Epithelial cell of esophagus (primary cell): ENCODE data around the gene ERG.
A peak's percentile ranks its signal among the peaks of the same experiment; 100 is the strongest.

ENCODE experiments used
- DNase-seq: peaks from one replicate; pipeline ENCODE4 v3.0.0; 2010; ENCODE audit warnings: low read depth
- H3K4me3 ChIP-seq: 2 replicates; pipeline ENCODE4 v1.5.1; 2011; ENCODE audit warnings: mild to moderate bottlenecking, low read length, control low read depth
- CTCF ChIP-seq: IDR thresholded peaks from 2 replicates; pipeline ENCODE4 v1.5.1; 2011; ENCODE audit warnings: low read depth, mild to moderate bottlenecking, low read length, control low read depth, inconsistent platforms; ENCODE audit not compliant: insufficient read depth; ENCODE audit errors: missing control alignments

Gene ERG

GRCh38 chr21:38498057-38498833, at the start of gene ERG:
ERG (minus strand) TSS chr21:38498477; CDS start chr21:38498380, 97 bp downstream.
- no peak for TF ChIP-seq CTCF
- H3K4me3 ChIP-seq, result no peak within 1 kb of the TSS
- DNase-seq, result no peak

GRCh38 chr21:38544661-38545060, 46.4 kb upstream of the ERG start:
- no peak for TF ChIP-seq CTCF
- H3K4me3 ChIP-seq, result no peak overlapping the region
- DNase-seq, result peak; percentile 76

- H3K4me3 ChIP-seq, result no peak overlapping the region
- no peak for DNase-seq
- no peak for TF ChIP-seq CTCF
Measured at GRCh38 chr21:38542263-38542662, 44.0 kb upstream of the ERG start.

GRCh38 chr21:38538353-38538752, 40.1 kb upstream of the ERG start:
- no peak for TF ChIP-seq CTCF
- no peak overlapping the region for H3K4me3 ChIP-seq
- DNase-seq, result peak; percentile 36

GRCh38 chr21:38534591-38534990, 36.3 kb upstream of the ERG start:
- no peak for TF ChIP-seq CTCF
- no peak overlapping the region for H3K4me3 ChIP-seq
- DNase-seq, result no peak

GRCh38 chr21:38533887-38534286, 35.6 kb upstream of the ERG start:
- no peak for TF ChIP-seq CTCF
- DNase-seq, result peak; percentile 5
- H3K4me3 ChIP-seq, result no peak overlapping the region

GRCh38 chr21:38531591-38531990, 33.3 kb upstream of the ERG start:
- H3K4me3 ChIP-seq, result no peak overlapping the region
- TF ChIP-seq CTCF, result no peak
- DNase-seq, result peak; percentile 10
